Inflammatory macrophage treated with lipopolysaccharide for 4 hours (primary cell): ENCODE data around the gene FBN2.
"Not testable (repeated sequence)": the region's sequence is repeated elsewhere in the genome, so short reads cannot be mapped to it uniquely, and the experiment has no call there.

Experiments
- DNase-seq: peaks from one replicate; pipeline ENCODE4 v3.0.0-alpha.2; 2020

Gene FBN2

DNA sequence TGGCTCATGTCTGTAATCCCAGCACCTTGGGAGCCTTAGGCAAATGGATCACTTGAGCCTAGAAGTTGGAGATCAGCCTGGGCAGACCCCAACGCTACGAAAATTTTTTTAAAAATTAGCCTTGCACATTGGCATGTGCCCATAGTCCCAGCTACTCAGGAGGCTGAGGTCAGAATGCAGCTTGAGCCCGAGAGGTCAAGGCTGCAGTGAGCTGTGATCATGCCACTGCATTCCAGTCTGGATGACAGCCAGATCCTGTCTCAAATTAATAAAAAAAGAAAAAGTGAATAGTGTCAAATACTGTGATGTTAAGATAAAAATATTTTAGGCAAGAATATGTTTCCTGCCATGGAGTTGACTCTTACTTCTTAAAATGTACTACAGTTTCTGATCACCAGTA lies 5.3 kb downstream of the FBN2 start:
- no peak for DNase-seq

DNA sequence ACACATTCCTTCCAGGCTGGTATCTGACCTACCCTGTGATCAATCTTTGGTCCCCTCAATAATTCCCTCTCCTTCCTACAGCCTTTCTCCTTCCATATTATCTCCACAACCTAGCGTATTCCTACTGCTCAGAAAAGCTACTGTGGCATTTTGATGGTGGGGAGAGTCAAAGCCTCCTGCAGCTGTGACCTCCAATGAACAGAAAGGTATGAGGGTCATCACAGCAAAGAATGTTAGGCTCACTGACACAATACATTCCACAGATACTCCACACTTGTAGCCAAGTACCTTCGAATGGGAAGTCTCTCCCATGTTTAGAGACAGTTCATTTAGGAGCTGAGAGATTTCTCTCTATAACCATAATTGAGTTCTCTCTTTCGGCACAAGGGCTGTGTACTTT lies 5.9 kb downstream of the FBN2 start:
- no peak for DNase-seq

DNA sequence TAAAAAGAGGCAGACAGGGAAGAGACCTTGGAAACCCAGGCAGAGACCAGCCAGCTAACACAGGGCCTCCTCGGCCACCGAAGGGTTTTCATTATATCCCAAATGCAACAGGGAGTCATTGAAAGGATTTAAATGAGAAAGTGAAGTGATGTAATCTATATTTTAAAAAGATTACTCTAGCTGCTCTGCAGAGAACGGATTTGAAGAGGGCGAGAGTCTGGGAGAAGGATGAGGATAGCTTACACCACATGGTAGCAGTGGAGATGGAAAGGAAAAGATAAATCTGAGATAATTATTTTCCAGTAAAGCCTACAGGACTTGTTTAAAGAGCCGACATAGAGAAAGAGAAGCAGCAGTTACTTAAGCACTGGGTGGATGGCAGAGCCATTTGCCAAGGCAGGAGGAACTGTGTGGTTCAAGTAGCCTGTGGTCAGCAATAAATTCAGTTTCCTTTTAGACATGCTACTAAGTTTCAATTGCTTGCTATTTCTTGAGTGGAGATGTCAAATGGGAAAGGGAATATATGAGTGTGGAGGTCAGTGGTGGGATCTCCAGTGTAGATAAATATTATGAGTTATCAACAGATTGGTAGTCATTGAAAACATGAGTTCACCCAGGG lies 9.3 kb downstream of the FBN2 start:
- peak; percentile 42 for DNase-seq

DNA sequence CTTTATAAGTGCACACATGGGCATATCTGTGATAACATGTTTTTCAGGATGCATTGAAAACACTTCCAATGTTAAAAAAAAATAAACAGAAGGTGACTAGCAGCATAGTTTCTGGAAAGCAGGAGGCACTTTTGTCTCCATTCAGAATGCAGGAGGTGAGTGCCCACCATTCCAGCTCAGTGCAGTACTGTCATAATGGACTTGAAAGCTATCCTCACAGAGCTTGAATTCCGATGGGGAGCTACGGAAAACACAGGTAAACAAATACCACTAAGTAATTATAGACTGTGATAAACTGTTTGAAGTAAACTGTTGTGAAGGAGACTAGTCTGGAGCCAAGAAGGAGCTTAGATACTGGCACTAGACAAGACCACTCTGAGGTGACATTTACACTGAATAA lies 9.9 kb downstream of the FBN2 start:
- DNase-seq: no peak

DNA sequence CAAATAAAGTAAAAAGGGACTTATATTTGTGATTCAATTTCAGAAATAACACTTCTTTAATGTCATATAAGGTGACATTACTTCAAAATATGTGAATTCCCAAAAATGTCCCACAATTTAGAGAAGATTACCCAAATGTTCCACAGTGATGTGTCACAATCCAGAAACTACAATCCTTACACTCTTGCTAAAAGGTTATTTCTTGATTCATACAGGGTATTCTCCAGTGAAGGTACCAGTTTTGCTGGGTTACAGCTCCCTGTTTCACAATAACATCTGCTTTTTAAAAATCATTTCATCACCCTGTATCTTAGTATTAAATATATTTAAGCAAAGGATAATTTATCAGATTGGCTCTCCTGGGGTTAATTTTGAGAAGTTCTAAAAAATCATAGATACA lies 11.0 kb downstream of the FBN2 start:
- peak; percentile 4 for DNase-seq

DNA sequence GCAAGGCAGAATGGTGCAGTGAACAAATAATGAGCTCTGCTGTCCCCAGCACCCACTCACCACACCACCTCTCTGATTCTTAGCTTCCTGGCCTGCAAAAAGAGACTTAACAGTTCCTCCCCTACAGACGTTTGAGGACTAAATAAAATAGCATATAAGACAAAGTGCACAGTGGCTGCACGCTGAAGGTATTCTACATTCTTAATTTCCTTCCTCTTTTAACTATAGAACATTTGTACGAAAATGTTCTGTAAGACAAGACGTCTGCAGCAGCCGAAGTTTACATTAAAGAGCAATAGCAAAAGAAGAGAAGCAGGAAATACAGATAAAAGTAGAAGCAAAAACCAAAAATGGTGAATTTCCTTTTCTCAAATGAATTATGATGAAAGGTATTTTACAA lies 15.7 kb downstream of the FBN2 start:
- DNase-seq: no peak

DNA sequence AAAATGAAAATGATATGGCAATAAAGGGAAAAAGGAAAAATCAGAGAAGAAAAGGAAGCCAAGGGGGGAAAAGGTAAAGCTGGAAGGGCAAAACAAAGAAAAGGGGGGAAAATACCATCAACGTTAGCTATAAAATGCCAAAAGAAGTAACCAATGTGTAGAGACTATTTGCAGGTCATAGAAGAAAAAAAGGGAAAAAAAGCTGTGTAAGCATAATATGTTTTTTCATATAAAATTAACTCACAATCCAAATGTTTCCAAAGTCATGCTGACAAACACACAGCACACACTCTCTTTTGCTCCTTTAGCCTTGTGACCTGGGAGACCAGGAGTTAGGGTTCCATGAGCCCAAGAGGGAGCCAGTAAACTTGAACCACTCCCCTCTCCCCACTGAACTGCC lies 18.2 kb downstream of the FBN2 start:
- DNase-seq: no peak

DNA sequence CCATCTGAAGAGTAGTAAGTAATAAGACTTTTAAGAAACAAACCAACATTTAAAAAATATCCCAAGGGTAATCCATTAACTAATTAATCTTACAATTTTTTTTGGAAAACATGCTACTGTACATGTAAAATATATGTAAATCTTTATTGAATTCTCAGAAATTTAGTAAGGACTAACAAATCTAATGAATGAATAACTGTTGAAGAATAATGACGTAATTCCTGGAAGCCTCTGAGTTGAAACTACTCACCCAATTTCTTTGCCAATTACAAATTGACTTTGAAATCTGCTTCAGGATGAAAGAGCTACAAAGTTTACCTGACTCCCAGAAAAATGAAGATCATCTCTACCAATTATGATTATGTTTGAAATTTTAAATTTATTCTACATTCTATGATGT lies 21.1 kb downstream of the FBN2 start:
- no peak for DNase-seq

DNA sequence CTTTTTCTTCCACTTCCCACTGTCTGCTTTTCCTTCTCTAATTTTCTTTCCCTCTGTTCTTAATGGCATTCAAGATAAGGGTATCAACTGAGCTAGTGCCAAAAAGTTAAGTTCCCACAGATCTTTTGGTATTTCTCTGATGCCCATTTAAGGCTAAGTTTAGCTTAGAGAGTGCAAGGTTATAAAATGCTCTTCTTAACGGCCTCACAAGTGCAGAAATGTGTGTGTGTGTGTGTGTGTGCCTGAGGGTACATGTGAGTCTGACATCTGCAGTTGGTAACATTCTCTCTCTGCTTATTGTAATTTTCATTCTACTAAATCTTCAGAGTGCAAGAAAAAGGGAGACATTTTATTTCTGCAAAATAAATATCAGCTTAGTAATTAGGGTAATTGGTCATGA lies 24.2 kb downstream of the FBN2 start:
- DNase-seq: no peak

DNA sequence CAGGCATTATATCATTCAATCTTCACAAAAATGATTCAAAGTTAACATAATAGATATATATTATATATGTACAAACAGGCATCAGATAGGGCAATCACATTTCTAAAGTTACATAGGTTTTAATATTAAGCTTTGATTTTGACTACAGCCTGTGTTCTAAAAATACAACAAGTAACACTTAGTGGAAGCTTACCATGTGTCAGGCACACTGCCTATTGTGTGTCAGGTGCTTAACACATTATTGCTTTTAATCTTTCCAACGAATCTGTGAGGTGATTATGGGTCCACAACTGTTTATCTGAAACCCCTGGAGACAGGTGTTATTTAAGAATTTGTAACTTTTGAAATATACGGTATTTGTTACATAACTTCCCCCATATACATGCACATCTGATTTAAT lies 25.2 kb downstream of the FBN2 start:
- DNase-seq: no peak

DNA sequence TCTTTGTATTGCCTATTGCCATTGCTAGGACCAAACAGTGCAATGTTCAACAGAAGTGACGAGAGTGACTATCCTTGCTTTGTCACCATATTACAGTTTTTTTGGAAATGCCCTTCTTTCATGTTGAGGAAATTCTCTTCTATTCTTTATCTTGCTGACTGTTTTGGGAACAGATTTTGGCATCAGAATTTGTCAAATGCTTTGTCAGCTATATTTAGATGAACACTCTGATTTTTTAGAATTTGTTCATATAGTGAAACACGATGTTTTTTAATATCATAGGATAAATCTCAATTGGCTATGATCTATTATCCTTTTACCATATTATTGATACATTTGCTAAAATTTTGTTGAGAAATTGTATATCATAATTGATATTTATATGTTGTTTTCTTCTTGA lies 31.4 kb downstream of the FBN2 start:
- DNase-seq: peak; percentile 5

DNA sequence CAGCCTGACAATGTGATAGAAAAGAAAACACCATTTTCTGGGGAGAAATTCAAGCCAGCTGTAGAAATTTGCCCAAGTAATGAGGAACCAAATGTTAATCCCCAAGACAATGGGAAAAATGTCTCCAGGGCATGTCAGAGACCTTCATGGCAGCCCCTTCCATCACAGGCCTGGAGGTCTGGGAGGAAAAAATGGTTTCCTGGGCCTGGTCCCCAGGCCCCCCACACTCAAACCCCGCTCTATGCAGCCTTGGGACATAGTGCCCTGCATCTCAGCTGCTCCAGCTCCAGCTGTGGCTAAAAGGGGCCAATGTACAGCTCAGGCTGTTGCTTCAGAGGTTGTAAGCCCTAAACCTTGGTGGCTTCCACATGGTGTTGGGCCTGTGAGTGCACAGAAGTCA lies 34.3 kb downstream of the FBN2 start:
- DNase-seq: not testable (repeated sequence)

DNA sequence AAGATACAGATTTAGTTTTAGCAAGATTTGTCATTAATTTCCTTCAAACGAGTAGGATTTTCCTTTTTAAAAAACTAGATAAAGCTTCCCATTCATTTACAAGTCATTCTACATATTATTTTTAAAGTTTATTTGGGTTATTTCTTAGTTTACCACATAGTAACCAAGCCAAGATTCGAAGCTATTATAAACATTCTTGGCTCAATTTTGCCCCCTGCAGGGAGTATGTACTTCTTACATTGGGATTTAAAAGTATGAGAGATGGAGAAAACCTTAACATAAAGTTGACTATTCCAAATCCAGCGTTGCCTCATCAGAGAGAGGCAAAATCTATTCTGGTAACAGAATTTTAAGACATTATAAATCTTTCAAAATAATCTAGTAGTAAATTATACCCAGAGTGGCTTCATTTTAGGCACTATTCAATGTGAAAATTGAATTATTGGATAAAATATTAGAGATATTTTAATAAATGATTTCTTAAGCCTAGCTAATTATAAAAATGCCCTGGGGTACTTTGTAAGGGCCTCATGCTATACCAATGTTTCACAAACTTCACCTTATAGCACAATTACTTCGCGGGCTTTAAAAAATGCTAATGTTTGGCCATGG lies 39.1 kb downstream of the FBN2 start:
- DNase-seq: peak; percentile 56

DNA sequence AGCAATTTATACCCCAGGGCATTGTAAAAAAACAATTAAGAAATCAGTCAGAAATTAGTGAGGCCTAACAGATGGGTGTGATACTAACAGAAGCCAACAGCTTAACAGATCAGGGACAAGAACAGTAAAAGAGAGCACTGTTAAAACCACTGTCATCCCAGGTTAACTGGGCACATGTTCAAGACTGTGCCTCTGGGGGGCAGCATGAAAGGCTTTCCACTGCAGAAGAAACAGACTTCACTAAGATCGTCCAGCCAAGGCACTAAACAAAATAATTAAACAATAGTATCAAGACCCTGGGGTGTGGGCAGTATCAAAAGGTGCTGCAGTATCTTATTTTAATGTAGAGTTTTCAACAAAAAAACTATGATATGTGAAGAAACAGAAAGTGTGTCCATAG lies 43.5 kb downstream of the FBN2 start:
- no peak for DNase-seq

DNA sequence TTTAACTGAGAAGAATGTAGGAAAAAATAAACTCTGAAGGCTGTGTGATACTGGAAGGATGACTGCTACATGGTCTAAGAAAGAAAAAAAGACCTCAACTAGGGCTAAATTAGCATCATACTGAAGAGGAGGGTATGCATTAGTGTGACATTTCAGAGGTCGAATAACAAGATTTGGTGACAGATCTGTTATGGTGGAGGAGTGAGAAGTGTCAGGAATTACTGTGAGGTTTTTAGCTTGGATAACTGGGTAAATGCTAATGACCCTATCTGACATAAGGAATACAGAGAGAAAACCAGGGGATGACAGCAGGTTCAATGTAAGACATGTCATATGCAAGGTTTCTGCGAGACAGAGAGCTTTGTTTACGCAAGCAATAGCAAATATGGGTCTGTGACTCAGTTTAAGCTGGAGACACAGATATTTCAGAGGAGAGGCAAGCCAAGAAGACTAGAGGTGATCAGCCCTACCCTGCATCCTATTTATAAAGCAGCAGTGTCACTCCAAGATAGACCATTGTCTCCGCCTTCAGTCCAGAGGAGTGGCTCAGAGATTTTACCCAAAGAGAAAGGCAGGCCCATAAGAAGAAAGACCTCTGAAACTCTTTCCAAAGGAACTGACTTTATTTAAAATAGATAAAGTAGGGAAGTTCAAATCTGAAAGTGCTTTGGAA lies 44.3 kb downstream of the FBN2 start:
- no peak for DNase-seq

DNA sequence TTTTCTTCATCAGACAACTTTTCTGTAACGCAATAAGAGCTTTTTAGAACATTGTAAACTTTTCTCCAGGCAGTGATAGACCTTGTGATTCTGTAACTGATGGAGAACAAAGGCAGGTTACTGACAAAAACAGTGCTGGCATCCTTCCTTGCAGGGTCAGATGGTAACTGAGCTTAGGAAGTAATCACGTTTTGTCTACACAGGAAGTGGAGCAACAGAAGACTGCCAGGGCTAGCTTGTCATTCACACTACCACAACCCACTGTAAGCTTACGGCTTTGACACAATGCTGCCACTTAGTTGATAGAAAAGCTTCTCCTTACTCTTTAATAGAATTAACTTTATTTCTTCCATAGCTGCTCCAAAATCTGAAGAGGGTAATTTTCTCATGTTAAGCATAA lies 46.8 kb downstream of the FBN2 start:
- peak; percentile 5 for DNase-seq

DNA sequence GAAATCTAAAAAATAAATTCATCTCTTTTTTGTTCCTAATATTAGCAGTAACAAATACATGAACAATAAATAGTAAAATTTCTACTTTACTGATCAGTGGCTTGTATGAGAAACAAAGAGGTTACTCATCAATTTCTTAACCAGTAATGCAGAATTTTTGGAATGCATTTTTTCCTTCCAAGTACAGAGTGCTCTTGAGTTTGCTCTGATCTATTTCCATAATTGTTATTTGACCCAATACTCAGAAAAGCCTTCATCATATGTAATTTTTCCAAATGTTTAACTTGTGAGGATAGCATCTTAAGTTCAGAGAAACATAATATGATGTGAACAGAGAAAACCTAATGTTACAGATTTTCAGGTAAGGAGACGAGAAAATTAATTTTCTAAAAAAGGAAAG lies 47.3 kb downstream of the FBN2 start:
- DNase-seq: no peak

DNA sequence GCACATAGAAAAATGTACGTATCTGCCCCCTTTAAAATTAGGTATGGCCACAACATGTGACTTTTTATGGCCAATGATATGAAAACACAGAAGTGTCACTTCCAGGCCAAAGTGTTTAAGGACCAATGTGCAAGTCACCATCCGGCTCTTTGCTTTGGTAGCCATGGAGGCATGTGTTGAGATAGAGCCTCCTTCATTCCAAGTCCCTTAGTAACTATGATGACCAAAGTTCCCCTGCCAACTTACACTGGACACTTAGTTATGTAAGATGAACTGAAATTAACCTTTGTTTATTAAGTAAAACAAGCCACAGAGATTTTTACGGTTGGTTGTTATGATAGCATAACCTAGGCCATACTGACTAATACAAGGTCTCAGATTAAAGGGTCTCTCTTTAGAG lies 51.0 kb downstream of the FBN2 start:
- DNase-seq: no peak

DNA sequence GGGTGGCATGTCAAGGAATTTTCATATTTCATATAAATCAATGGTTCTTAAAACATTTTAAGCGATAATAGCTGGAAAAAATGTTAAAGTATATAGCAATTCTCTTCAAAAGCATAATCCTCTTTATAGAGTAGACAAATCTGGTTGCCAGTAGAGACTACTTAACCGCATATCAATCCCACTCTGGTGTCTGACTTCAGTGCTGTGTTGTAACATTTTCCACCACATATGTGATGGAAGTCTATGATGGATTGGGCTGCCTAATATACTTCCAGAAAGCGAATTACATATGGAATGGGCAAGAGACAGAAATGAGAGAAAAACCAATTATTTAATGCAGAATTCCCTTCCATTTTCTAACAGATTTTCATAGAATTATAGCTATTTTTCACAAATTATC lies 54.3 kb downstream of the FBN2 start:
- no peak for DNase-seq

DNA sequence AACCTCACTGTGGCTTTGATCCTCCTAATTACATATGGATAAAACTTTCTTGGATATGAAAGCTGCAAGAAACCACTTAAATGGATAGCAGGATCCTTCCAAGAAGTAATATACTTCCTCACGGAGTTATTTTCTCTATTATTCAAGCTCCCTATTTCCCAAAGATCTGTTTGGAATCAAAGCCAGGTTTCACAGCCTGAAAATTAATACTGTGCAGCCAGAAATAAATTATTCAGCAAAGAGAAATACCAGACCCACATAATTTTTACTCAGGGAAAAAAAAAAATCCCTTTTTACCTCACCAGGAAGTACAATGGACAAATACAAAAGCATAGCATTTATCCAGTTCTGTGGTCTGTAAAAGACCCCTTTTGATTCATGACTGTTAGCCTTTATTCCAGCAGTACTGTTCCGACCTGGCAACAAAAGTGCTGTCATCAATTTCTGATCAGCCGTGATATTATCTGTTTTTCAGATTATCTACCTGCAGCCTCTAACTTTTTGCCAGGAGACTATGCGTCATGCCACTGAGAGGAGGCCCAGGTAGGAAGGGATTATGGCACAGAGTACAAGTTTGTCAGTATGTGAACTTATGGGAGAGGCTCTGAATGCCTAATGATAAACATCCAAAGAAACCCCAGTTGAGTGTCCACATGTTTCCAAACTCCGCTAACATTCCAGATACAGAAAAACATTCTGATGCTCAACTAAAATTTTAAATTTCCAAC lies 57.0 kb downstream of the FBN2 start:
- DNase-seq: no peak

DNA sequence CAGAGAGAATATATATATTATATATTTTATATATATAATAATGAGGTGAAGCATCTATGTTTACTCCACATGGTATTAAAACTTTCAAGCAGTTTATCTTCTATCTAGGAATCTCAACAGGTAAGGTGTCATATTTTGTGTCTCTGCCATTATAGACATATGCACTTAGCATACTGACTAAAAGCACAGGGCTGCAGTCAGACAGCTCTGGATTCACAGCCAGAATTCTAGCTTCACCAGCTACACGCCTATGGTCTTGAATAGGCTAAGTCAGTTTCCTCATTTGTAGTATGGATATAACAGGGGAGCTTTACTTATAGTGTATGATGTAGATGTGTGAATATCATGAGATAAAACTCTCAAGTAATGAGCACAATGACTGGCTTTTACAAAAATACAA lies 57.9 kb downstream of the FBN2 start:
- DNase-seq: no peak

DNA sequence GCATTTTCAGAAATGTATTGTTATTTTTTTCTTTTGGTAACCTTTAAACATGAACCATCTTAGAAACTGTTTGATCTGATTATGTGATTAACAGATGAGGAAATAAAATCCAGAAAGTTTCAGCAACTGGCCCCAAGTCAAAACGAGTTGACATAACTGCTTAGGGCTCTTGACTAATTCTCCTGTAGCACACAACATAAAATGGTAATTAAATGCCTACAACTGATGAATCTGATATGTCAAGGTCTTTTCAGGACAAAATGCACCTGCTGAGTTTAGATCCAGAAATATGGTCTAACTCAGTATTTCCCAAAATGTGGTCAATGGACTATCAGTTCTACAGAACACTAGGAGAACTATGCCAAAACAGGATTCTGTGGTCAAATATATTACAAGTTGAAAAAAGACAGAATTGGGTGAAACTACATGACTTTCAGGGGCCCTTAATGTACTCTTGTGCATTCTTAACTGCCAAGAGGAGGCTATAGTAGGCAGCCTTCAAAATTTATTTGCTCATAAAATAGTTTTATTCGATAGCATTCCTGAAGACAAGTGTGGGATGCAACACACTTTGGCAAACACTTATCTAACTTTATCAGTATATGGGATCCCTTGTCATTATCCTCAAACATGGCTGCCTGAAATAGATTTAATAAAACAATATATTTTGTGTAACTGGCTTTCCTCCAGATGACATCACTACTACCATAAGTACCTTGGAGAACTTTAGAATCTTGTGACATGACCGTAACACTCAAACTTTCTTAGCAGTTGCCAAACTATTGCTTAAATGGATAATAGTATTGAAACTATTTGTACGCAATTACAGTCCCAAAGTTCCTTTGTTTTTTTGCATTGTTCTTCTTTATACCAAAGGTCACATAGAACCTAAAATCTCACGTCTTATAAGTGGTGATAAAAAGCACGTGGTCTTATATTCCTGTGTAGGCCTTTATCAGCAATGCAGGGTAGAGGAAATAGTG lies 59.4 kb downstream of the FBN2 start:
- DNase-seq: no peak

DNA sequence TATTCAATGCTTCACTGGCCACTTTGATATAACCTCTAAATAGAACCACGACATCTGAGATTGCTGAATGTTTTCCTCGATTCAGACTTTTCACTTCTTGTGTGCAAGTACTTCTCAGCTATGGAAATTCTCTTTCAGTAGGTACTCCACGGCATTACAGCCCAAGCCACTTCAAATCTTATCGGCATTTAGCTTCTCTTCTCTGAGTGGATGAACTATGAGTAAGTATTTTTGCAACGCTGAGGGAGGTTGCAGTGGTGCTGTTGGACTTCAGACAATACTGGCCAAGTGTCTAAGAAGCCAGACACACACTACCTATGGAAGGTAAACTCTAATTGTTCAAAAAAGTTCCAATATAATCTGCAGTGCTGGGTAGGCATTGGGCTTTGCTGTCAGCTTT lies 60.1 kb downstream of the FBN2 start:
- DNase-seq: no peak
